ENCODE data around the gene MYPOP.

DNA sequence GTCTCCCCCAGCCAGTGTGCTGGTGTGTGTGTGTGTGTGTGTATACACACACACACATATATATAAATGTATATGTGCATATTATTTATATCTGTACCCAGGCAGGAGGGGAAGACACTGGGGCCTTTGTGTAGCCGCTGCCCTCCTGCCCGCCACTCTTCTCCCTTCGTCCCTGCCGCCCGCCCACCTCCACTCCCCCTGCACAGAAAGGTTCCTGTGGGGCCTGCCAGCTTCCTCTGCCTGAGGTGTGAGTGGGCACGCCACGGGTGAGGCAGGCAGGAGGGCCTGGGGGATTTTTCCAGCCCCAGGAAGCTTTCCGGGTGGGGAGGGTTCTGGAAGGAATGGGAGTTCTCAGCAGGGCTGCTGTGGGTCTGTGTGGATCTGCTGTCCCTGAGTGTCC is 23.4 kb downstream of the MYPOP start:
- TF ChIP-seq, protein P1, sequence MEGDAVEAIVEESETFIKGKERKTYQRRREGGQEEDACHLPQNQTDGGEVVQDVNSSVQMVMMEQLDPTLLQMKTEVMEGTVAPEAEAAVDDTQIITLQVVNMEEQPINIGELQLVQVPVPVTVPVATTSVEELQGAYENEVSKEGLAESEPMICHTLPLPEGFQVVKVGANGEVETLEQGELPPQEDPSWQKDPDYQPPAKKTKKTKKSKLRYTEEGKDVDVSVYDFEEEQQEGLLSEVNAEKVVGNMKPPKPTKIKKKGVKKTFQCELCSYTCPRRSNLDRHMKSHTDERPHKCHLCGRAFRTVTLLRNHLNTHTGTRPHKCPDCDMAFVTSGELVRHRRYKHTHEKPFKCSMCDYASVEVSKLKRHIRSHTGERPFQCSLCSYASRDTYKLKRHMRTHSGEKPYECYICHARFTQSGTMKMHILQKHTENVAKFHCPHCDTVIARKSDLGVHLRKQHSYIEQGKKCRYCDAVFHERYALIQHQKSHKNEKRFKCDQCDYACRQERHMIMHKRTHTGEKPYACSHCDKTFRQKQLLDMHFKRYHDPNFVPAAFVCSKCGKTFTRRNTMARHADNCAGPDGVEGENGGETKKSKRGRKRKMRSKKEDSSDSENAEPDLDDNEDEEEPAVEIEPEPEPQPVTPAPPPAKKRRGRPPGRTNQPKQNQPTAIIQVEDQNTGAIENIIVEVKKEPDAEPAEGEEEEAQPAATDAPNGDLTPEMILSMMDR (conservative IDR thresholded peaks at IDR 0.05; ENCODE audit: low read depth, low read length): no peak
- TF ChIP-seq EZH2phosphoT487 (IDR thresholded peaks at IDR 0.05; ENCODE audit: borderline replicate concordance, low read length): no peak
- TF ChIP-seq EZH2 (IDR thresholded peaks at IDR 0.05; ENCODE audit: low read length, unreplicated experiment): no peak
